HepG2 (cell line): ENCODE results near the gene FAM83G. TPM values are rescaled to one million over a fixed set of nuclear protein-coding genes. Genes with fewer than 3 reads are reported as not detected.

Experiments used
- ATAC-seq: fragments of 200-7000 bp; cut with Tn5 transposase; 3 replicates; pipeline ENCODE4 v1.9.1; 2020; ENCODE audit warnings: mild to moderate bottlenecking, moderate library complexity
- BruUV-seq: library from RNA; stranded (reverse); fragments of 400-500 nt; replicated peaks from 2 replicates; lab custom pipeline; 2021; lab: Mats Ljungman, UMichigan
- CTCF ChIA-PET: fragments of 300-600 bp; formaldehyde crosslinking; extraction: SDS; loops from one replicate; lab custom pipeline; 2021; ENCODE audit warnings: low total read pairs, inconsistent platforms, low intra/inter-chr PET ratio; lab: Yijun Ruan, JAX
- POLR2A ChIA-PET: fragments of 350-600 bp; sonication (Branson Sonifier 250); formaldehyde crosslinking; loops from one replicate; lab custom pipeline; 2020; ENCODE audit warnings: antibody characterized with exemption, inconsistent platforms; lab: Yijun Ruan, JAX
- DNase-seq: peaks from one replicate; pipeline ENCODE4 v3.0.0-alpha.2; 2015; ENCODE audit warnings: low spot score
- FAIRE-seq: peaks from 3 replicates; lab custom pipeline; 2011; peaks lifted over from hg19 to GRCh38; lab: Jason Lieb, UNC
- H2AFZ ChIP-seq: one replicate; pipeline ENCODE4 v1.6.1; 2011; ENCODE audit warnings: low read length, inconsistent platforms
- H3K27ac ChIP-seq: fragments of 300-600 bp; 3 replicates; pipeline ENCODE4 v1.8.0; 2011; ENCODE audit warnings: mixed run types, mild to moderate bottlenecking, mixed read lengths, low read length, inconsistent platforms; ENCODE audit not compliant: insufficient read depth; ENCODE audit errors: extremely low read length
- H3K27me3 ChIP-seq, 2 experiments: fragments of 200-600 bp in 1 of 2; 2 replicates in 1 of 2; 3 replicates in 1 of 2; pipeline versions ENCODE4 v1.6.0 to v1.8.0; 2011; ENCODE audit warnings: low read length in 2 of 2, mild to moderate bottlenecking in 2 of 2, moderate library complexity in 2 of 2, inconsistent platforms in 1 of 2; ENCODE audit not compliant: insufficient read depth in 2 of 2, control insufficient read depth in 1 of 2
- H3K36me3 ChIP-seq, 2 experiments: fragments of 200-600 bp in 1 of 2; replicated peaks in 1 of 2; 2 replicates in 1 of 2; 3 replicates in 1 of 2; pipeline versions ENCODE4 v1.5.1 to v1.8.0; 2011; ENCODE audit warnings: low read length in 2 of 2, inconsistent platforms in 1 of 2; ENCODE audit not compliant: insufficient read depth in 2 of 2, control insufficient read depth in 1 of 2
- H3K4me1 ChIP-seq: 2 replicates; pipeline ENCODE4 v1.5.1; 2012; ENCODE audit warnings: low read length, inconsistent platforms; ENCODE audit not compliant: insufficient read depth
- H3K4me2 ChIP-seq: 2 replicates; pipeline ENCODE4 v1.6.0; 2011; ENCODE audit warnings: low read depth, low read length, inconsistent platforms
- H3K4me3 ChIP-seq, 3 experiments: fragments of 200-600 bp in 1 of 3; sonication (generic), shearing (Covaris generic) in 1 of 3; replicated peaks in 1 of 3; 2 replicates each; pipeline ENCODE4 v1.5.1; 2011 to 2016; ENCODE audit warnings: low read length in 3 of 3, inconsistent platforms in 2 of 3, low read depth in 2 of 3, mild to moderate bottlenecking in 2 of 3, control low read depth in 1 of 3, mixed read lengths in 1 of 3; ENCODE audit not compliant: insufficient read depth in 1 of 3
- H3K79me2 ChIP-seq: one replicate; pipeline ENCODE4 v1.6.1; 2011; ENCODE audit warnings: low read length, inconsistent platforms; ENCODE audit not compliant: insufficient read depth
- H3K9ac ChIP-seq: 2 replicates; pipeline ENCODE4 v1.6.0; 2011; ENCODE audit warnings: mild to moderate bottlenecking, low read depth, low read length, inconsistent platforms; ENCODE audit not compliant: insufficient read depth
- H3K9me3 ChIP-seq: 2 replicates; pipeline ENCODE4 v1.5.1; 2012; ENCODE audit warnings: mild to moderate bottlenecking, low read length
- H4K20me1 ChIP-seq: 2 replicates; pipeline ENCODE4 v1.6.0; 2011; ENCODE audit warnings: inconsistent platforms, mild to moderate bottlenecking, low read length, moderate library complexity; ENCODE audit not compliant: insufficient read depth
- CEBPB ChIP-seq: IDR thresholded peaks from 2 replicates; pipeline ENCODE4 v1.6.1; 2011; ENCODE audit warnings: low read depth, low read length, improper control_type of control experiment, borderline replicate concordance
- FOXO1 ChIP-seq: sonication (generic); formaldehyde crosslinking; IDR thresholded peaks from 2 replicates; pipeline ENCODE4 v1.4.0; 2020; ENCODE audit warnings: missing genetic modification reagents
- FOXP1 ChIP-seq, 2 experiments: fragments of 450-650 bp in 1 of 2; IDR thresholded peaks; 2 replicates each; pipeline ENCODE4 v1.6.1; 2017 to 2018; ENCODE audit warnings: antibody characterized with exemption in 1 of 2
- GFI1 ChIP-seq: sonication (generic); formaldehyde crosslinking; IDR thresholded peaks from 2 replicates; pipeline ENCODE4 v1.5.0; 2020; ENCODE audit warnings: missing genetic modification reagents, mild to moderate bottlenecking, borderline replicate concordance
- MXI1 ChIP-seq: IDR thresholded peaks from 3 replicates; pipeline ENCODE4 v1.6.1; 2012; ENCODE audit warnings: low read depth, low read length, inconsistent platforms, borderline replicate concordance
- NKX3-1 ChIP-seq: sonication (generic); formaldehyde crosslinking; IDR thresholded peaks from 2 replicates; pipeline ENCODE4 v1.5.0; 2020; ENCODE audit warnings: missing genetic modification reagents
- NONO ChIP-seq, 2 experiments: fragments of 450-650 bp in 1 of 2; sonication (generic) in 1 of 2; formaldehyde crosslinking in 1 of 2; IDR thresholded peaks in 1 of 2; conservative IDR thresholded peaks in 1 of 2; 2 replicates each; pipeline versions ENCODE4 v1.6.1 to v1.8.0; 2017 to 2022; ENCODE audit warnings: mild to moderate bottlenecking in 1 of 2, missing genetic modification reagents in 1 of 2, moderate library complexity in 1 of 2
- NR2C2 ChIP-seq: sonication (generic); formaldehyde crosslinking; IDR thresholded peaks from 2 replicates; pipeline ENCODE4 v1.4.0; 2020; ENCODE audit warnings: missing genetic modification reagents, mild to moderate bottlenecking, moderate library complexity, borderline replicate concordance
- ONECUT2 ChIP-seq: sonication (generic); formaldehyde crosslinking; IDR thresholded peaks from 2 replicates; pipeline ENCODE4 v1.4.0; 2020; ENCODE audit warnings: missing genetic modification reagents
- RCOR2 ChIP-seq: IDR thresholded peaks from 2 replicates; pipeline ENCODE4 v1.6.1; 2016; ENCODE audit warnings: missing biosample characterization, missing genetic modification reagents
- SRSF4 ChIP-seq: fragments of 200-400 bp; formaldehyde crosslinking; IDR thresholded peaks from one replicate; pipeline ENCODE4 v1.6.1; 2018; ENCODE audit warnings: mild to moderate bottlenecking, low read depth, low read length, moderate library complexity; ENCODE audit not compliant: poor library complexity, severe bottlenecking
- TP53 ChIP-seq: sonication (generic); formaldehyde crosslinking; conservative IDR thresholded peaks from 2 replicates; pipeline ENCODE4 v1.4.0; 2020; ENCODE audit warnings: missing genetic modification reagents
- ZBTB7B ChIP-seq: sonication (generic); formaldehyde crosslinking; IDR thresholded peaks from 2 replicates; pipeline ENCODE4 v1.4.0; 2020; ENCODE audit warnings: missing genetic modification reagents
- ZEB1 ChIP-seq: IDR thresholded peaks from 2 replicates; pipeline ENCODE4 v1.6.1; 2012; ENCODE audit warnings: mild to moderate bottlenecking, low read depth, inconsistent platforms; ENCODE audit not compliant: insufficient replicate concordance
- ZNF263 ChIP-seq: sonication (generic); formaldehyde crosslinking; IDR thresholded peaks from 2 replicates; pipeline ENCODE4 v1.4.0; 2020; ENCODE audit warnings: missing genetic modification reagents
- ZNF431 ChIP-seq: sonication (generic); formaldehyde crosslinking; IDR thresholded peaks from 2 replicates; pipeline ENCODE4 v1.9.0; 2022; ENCODE audit warnings: missing genetic modification reagents, low read depth, mild to moderate bottlenecking, borderline replicate concordance
- WGBS: methylation state at CpG from one replicate; pipeline ENCODE4 v1.1.6; 2017; ENCODE audit warnings: low lambda C conversion rate; 5-methylcytosine and 5-hydroxymethylcytosine counted together
- in situ Hi-C: cut with HindIII; loops from 2 replicates; pipeline ENCODE4 v1.10.0; 2017; ENCODE audit warnings: low pct_unique_long_range_greater_than_20kb; ENCODE audit not compliant: extremely low pct_ligation_motif_present
- intact Hi-C: fragments of 100-400 bp; cut with micrococcal nuclease; formaldehyde crosslinking; loops from one replicate; pipeline ENCODE4 v1.10.0; 2022; ENCODE audit not compliant: unreplicated experiment
- polyA plus RNA-seq, 8 experiments: library from polyadenylated mRNA; depleted of rRNA in 3 of 8; stranded (reverse) in 7 of 8; unstranded in 1 of 8; fragments of >200 nt; fragmentation: Illumina TruSeq in 4 of 8; extraction: Trizol in 4 of 8; gene quantifications; 2 replicates each; pipeline versions ENCODE4 v1.2.1 to v1.2.3, GENCODE V29; 2011 to 2016; ENCODE audit warnings: low read depth in 4 of 8, missing spikeins in 1 of 8, mixed read lengths in 1 of 8; ENCODE audit not compliant: insufficient read depth in 1 of 8
- total RNA-seq, 5 experiments: library from RNA; depleted of rRNA; stranded (reverse); fragments of >200 nt; fragmentation: Illumina TruSeq; extraction: Trizol; gene quantifications; 2 replicates each; pipeline ENCODE4 v1.2.3, GENCODE V29; 2016; ENCODE audit warnings: low read depth in 1 of 5
- TF ChIP-seq, protein P1 (sequence below): IDR thresholded peaks from 2 replicates; pipeline ENCODE4 v1.4.0; 2020; ENCODE audit warnings: mild to moderate bottlenecking, missing genetic modification reagents

The FAM83G gene
- total and polyA plus RNA-seq, 2 of the 13 experiments (the other 11 are each of a cell fraction or from before 2014, with no cell fraction given), result 13.7 to 18.6 TPM

- ATAC-seq, result peak; percentile 62
- ChIA-PET POLR2A (interaction anchor here (0.9 to 2.5 kb wide), 6 partner anchors 9 to 24 kb away, joined by 5 to 15 read pairs (median 10); no protein-coding TSS in a partner anchor), CTCF (no interaction called here)
- Histone ChIP-seq H3K9me3 (no peaks in the 10 kb centered on the region), H3K4me1 (peaks cover 75% of the 10 kb centered on the region), H3K9ac (peak overlapping the region; percentile 85), H3K4me3 (peak overlapping the region in 1 of 3 experiments; percentile 84; a peak in 3 of 6 replicates), H3K79me2 (peaks cover 32% of the 10 kb centered on the region), H3K27ac (peak overlapping the region; percentile 93), H2AFZ (no peak overlapping the region), H3K4me2 (peak overlapping the region; percentile 100), H3K36me3 (peaks cover 0 to 10% of the 10 kb centered on the region in 2 experiments; a peak in 3 of 5 replicates), H4K20me1 (peaks cover 22% of the 10 kb centered on the region), H3K27me3 (no peaks in the 10 kb centered on the region; a peak in 1 of 5 replicates)
- DNase-seq, result peak; percentile 95
- FAIRE-seq, result peak; percentile 99
- no TSS peak for BruUV-seq
- in situ Hi-C loops (no loop called here), intact Hi-C loops (no loop called here)
- 0% methylated on average over 2 of the region's 4 CpGs for WGBS
- no peak for TF ChIP-seq MXI1
- TF ChIP-seq ZNF431 (CRISPR knock-in tag), result 0 out of 2 replicates have a peak, but pooled peaks have one; percentile 63
- TF ChIP-seq CEBPB, result peak; percentile 96
- TF ChIP-seq, protein P1, sequence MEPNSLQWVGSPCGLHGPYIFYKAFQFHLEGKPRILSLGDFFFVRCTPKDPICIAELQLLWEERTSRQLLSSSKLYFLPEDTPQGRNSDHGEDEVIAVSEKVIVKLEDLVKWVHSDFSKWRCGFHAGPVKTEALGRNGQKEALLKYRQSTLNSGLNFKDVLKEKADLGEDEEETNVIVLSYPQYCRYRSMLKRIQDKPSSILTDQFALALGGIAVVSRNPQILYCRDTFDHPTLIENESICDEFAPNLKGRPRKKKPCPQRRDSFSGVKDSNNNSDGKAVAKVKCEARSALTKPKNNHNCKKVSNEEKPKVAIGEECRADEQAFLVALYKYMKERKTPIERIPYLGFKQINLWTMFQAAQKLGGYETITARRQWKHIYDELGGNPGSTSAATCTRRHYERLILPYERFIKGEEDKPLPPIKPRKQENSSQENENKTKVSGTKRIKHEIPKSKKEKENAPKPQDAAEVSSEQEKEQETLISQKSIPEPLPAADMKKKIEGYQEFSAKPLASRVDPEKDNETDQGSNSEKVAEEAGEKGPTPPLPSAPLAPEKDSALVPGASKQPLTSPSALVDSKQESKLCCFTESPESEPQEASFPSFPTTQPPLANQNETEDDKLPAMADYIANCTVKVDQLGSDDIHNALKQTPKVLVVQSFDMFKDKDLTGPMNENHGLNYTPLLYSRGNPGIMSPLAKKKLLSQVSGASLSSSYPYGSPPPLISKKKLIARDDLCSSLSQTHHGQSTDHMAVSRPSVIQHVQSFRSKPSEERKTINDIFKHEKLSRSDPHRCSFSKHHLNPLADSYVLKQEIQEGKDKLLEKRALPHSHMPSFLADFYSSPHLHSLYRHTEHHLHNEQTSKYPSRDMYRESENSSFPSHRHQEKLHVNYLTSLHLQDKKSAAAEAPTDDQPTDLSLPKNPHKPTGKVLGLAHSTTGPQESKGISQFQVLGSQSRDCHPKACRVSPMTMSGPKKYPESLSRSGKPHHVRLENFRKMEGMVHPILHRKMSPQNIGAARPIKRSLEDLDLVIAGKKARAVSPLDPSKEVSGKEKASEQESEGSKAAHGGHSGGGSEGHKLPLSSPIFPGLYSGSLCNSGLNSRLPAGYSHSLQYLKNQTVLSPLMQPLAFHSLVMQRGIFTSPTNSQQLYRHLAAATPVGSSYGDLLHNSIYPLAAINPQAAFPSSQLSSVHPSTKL (CRISPR knock-in tag), result peak; percentile 92
- 0 out of 2 replicates have a peak, but pooled peaks have one; percentile 24 for TF ChIP-seq TP53 (CRISPR knock-in tag)
- TF ChIP-seq ONECUT2, result peak; percentile 28; the same call in 1 of the 2 replicates
- TF ChIP-seq NR2C2 (CRISPR knock-in tag), result peak; percentile 83; the same call in 1 of the 2 replicates
- peak; percentile 48; the same call in 1 of the 2 replicates for TF ChIP-seq GFI1 (CRISPR knock-in tag)
- TF ChIP-seq FOXO1 (CRISPR knock-in tag), result peak; percentile 77
- TF ChIP-seq RCOR2 (CRISPR knock-in tag), result peak; percentile 55; the same call in 1 of the 2 replicates
- no peak for TF ChIP-seq NONO (IDR thresholded peaks at IDR 0.05)
- 0 out of 2 replicates have a peak, but pooled peaks have one; percentile 24 for TF ChIP-seq NONO (CRISPR knock-in tag; conservative IDR thresholded peaks at IDR 0.05)
- 0 out of 2 replicates have a peak, but pooled peaks have one; percentile 72 for TF ChIP-seq NKX3-1
- TF ChIP-seq ZBTB7B, result peak; percentile 83
- no peak for TF ChIP-seq SRSF4
- 0 out of 2 replicates have a peak, but pooled peaks have one; percentile 13 for TF ChIP-seq FOXP1 (IDR thresholded peaks at IDR 0.05)
- peak; percentile 79 for TF ChIP-seq FOXP1 (CRISPR knock-in tag; IDR thresholded peaks at IDR 0.05)
- peak; percentile 57; the same call in 1 of the 2 replicates for TF ChIP-seq ZNF263 (CRISPR knock-in tag)
- peak; percentile 66 for TF ChIP-seq ZEB1
Measured at GRCh38 chr17:19005789-19006430, 1.3 kb upstream of the FAM83G start.
